GM23338 (cell line): ENCODE data around the gene NNT. TPM values are rescaled to one million over a fixed set of nuclear protein-coding genes. Genes with fewer than 3 reads are reported as not detected.

ENCODE experiments used
- ATAC-seq: fragments of 200-7000 bp; cut with Tn5 transposase; 3 replicates; pipeline ENCODE4 v1.9.1; 2020
- DNase-seq: peaks from one replicate; pipeline ENCODE4 v3.0.0-alpha.2; 2015; ENCODE audit warnings: low spot score
- H2AFZ ChIP-seq: fragments of 200-600 bp; sonication (generic); 2 replicates; pipeline ENCODE4 v1.8.0; 2016; ENCODE audit warnings: antibody characterized with exemption, mild to moderate bottlenecking, moderate library complexity
- H3F3A ChIP-seq: fragments of 200-600 bp; sonication (generic); replicated peaks from 2 replicates; pipeline ENCODE4 v1.8.0; 2017; ENCODE audit warnings: antibody characterized with exemption, mixed run types, low read depth
- H3K27ac ChIP-seq: fragments of 200-600 bp; sonication (generic); 2 replicates; pipeline ENCODE4 v1.6.1; 2016; ENCODE audit warnings: low read depth
- H3K27me3 ChIP-seq: fragments of 200-600 bp; sonication (generic); 2 replicates; pipeline ENCODE4 v1.8.0; 2016; ENCODE audit warnings: mild to moderate bottlenecking, mixed run types, moderate library complexity; ENCODE audit not compliant: insufficient read depth
- H3K36me3 ChIP-seq: fragments of 200-600 bp; sonication (generic); 2 replicates; pipeline ENCODE4 v1.8.0; 2016; ENCODE audit warnings: mild to moderate bottlenecking; ENCODE audit not compliant: insufficient read depth
- H3K4me1 ChIP-seq: fragments of 200-600 bp; sonication (generic); 2 replicates; pipeline ENCODE4 v1.8.0; 2016; ENCODE audit warnings: mild to moderate bottlenecking, moderate library complexity; ENCODE audit not compliant: insufficient read depth
- H3K4me2 ChIP-seq: fragments of 200-600 bp; sonication (generic); 2 replicates; pipeline ENCODE4 v1.7.1; 2017; ENCODE audit warnings: mixed run types
- H3K4me3 ChIP-seq: fragments of 200-600 bp; sonication (generic); 2 replicates; pipeline ENCODE4 v1.6.1; 2016; ENCODE audit warnings: mixed run types
- H3K79me2 ChIP-seq: fragments of 200-600 bp; sonication (generic); replicated peaks from 2 replicates; pipeline ENCODE4 v1.8.0; 2017; ENCODE audit warnings: mild to moderate bottlenecking; ENCODE audit not compliant: insufficient read depth
- H3K9me2 ChIP-seq: fragments of 200-600 bp; sonication (generic); 2 replicates; pipeline ENCODE4 v1.8.0; 2017; ENCODE audit not compliant: insufficient read depth
- H4K20me1 ChIP-seq: fragments of 200-600 bp; sonication (generic); replicated peaks from 2 replicates; pipeline ENCODE4 v1.8.0; 2017; ENCODE audit warnings: mild to moderate bottlenecking; ENCODE audit not compliant: insufficient read depth
- H3K27ac Mint-ChIP-seq: 2 replicates; pipeline ENCODE4 v1.8.0; 2020; ENCODE audit warnings: inconsistent platforms, mild to moderate bottlenecking, moderate library complexity, mixed read lengths
- H3K27me3 Mint-ChIP-seq: 3 replicates; pipeline ENCODE4 v1.8.0; 2022; ENCODE audit warnings: low read depth, mild to moderate bottlenecking, moderate library complexity, mixed read lengths, inconsistent platforms; ENCODE audit not compliant: insufficient read depth, poor library complexity
- H3K36me3 Mint-ChIP-seq: 3 replicates; pipeline ENCODE4 v1.8.0; 2021; ENCODE audit warnings: low read depth, mild to moderate bottlenecking, inconsistent platforms, moderate library complexity, mixed read lengths
- H3K4me1 Mint-ChIP-seq: 3 replicates; pipeline ENCODE4 v1.8.0; 2020; ENCODE audit warnings: mild to moderate bottlenecking, inconsistent platforms, mixed read lengths
- H3K4me3 Mint-ChIP-seq: 3 replicates; pipeline ENCODE4 v1.8.0; 2021; ENCODE audit warnings: moderate library complexity, mild to moderate bottlenecking, inconsistent platforms, mixed read lengths
- H3K9me3 Mint-ChIP-seq: 3 replicates; pipeline ENCODE4 v1.8.0; 2020; ENCODE audit warnings: moderate library complexity, mild to moderate bottlenecking, inconsistent platforms, mixed read lengths
- CREB1 ChIP-seq: fragments of 250-450 bp; sonication (Bioruptor Pico); IDR thresholded peaks from 2 replicates; pipeline ENCODE4 v1.5.0; 2020; ENCODE audit warnings: low read depth, mild to moderate bottlenecking, moderate library complexity
- EZH2 ChIP-seq: fragments of 200-600 bp; sonication (generic); IDR thresholded peaks from one replicate; pipeline ENCODE4 v1.8.0; 2017; ENCODE audit warnings: antibody characterized with exemption, mild to moderate bottlenecking, low read depth; ENCODE audit not compliant: unreplicated experiment
- EZH2phosphoT487 ChIP-seq: fragments of 200-600 bp; sonication (generic); IDR thresholded peaks from one replicate; pipeline ENCODE4 v1.8.1; 2018; ENCODE audit warnings: antibody characterized with exemption; ENCODE audit not compliant: unreplicated experiment
- JUNB ChIP-seq: IDR thresholded peaks from one replicate; pipeline ENCODE4 v1.6.1; 2016; ENCODE audit warnings: antibody characterized with exemption; ENCODE audit not compliant: unreplicated experiment
- NANOG ChIP-seq: IDR thresholded peaks from 2 replicates; pipeline ENCODE4 v1.6.1; 2016; ENCODE audit warnings: antibody characterized with exemption, borderline replicate concordance
- POLR2AphosphoS5 ChIP-seq: IDR thresholded peaks from 2 replicates; pipeline ENCODE4 v1.6.1; 2016; ENCODE audit warnings: antibody characterized with exemption, low read depth
- STAT1 ChIP-seq: IDR thresholded peaks from one replicate; pipeline ENCODE4 v1.6.1; 2016; ENCODE audit warnings: antibody characterized with exemption; ENCODE audit not compliant: unreplicated experiment
- ZNF114 ChIP-seq: fragments of 250-450 bp; sonication (Bioruptor Pico); IDR thresholded peaks from 2 replicates; pipeline ENCODE4 v1.5.0; 2020; ENCODE audit warnings: mild to moderate bottlenecking, moderate library complexity
- ZNF331 ChIP-seq: fragments of 250-450 bp; sonication (Bioruptor Pico); IDR thresholded peaks from 2 replicates; pipeline ENCODE4 v1.5.0; 2020; ENCODE audit warnings: low read depth, mild to moderate bottlenecking, moderate library complexity
- polyA plus RNA-seq: library from polyadenylated mRNA; unstranded; fragments of >200 nt; fragmentation: Nextera tagmentation; extraction: Ambion mirVana; gene quantifications from 2 replicates; pipeline ENCODE4 v1.2.1, GENCODE V29; 2016
- total RNA-seq: library from RNA; depleted of rRNA; stranded (reverse); fragments of >200 nt; shearing (Covaris generic); gene quantifications from 2 replicates; pipeline ENCODE4 v1.2.3, GENCODE V29; 2014
- TF ChIP-seq, protein P1 (sequence below), 2 experiments: fragments of 200-600 bp in 1 of 2; sonication (generic) in 1 of 2; conservative IDR thresholded peaks; 2 replicates each; pipeline versions ENCODE4 v1.5.1 to v1.6.1; 2016 to 2017; ENCODE audit warnings: antibody characterized with exemption in 2 of 2, low read depth in 2 of 2, mild to moderate bottlenecking in 2 of 2, moderate library complexity in 1 of 2
- TF ChIP-seq, protein P2 (sequence below): IDR thresholded peaks from one replicate; pipeline ENCODE4 v1.6.1; 2018; ENCODE audit warnings: antibody characterized with exemption; ENCODE audit not compliant: unreplicated experiment
- TF ChIP-seq, protein P3 (sequence below): IDR thresholded peaks from 2 replicates; pipeline ENCODE4 v1.6.1; 2016; ENCODE audit warnings: antibody characterized with exemption
- TF ChIP-seq, protein P4 (sequence below): fragments of 250-450 bp; sonication (Bioruptor Pico); IDR thresholded peaks from 2 replicates; pipeline ENCODE4 v1.5.0; 2020; ENCODE audit warnings: mild to moderate bottlenecking, moderate library complexity

Gene NNT
- total and polyA plus RNA-seq, 2 experiments from 2014 or later = 10.8 to 15.9 TPM

DNA sequence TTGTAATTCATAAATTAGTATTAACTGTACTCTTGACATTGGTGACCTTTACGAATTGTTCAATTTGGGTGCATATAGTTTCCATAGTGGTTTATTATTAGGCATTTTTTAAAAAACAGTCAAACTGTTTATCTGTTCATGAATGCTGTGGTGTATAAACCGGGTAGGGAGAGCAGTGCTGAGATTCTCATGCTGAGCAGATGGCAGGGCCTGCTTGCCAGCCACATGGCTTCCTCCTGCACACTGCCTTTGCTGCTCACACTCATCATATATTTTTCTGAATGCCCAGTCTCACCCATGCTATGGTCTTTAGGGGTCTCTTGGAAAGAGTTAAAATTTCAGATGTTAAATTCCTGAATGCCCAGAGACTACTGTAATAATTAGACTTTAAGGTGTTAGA lies 40.8 kb downstream of the NNT start:
- peaks cover 3% of the 10 kb centered on the region; the same call in 1 of the 2 replicates for H3K36me3 ChIP-seq
- H2AFZ ChIP-seq = no peak overlapping the region
- no peak for TF ChIP-seq POLR2AphosphoS5
- no peak for TF ChIP-seq EZH2
- TF ChIP-seq JUNB = no peak
- no peak for TF ChIP-seq NANOG
- no peak for TF ChIP-seq ZNF331 (CRISPR knock-in tag)
- TF ChIP-seq, protein P1, sequence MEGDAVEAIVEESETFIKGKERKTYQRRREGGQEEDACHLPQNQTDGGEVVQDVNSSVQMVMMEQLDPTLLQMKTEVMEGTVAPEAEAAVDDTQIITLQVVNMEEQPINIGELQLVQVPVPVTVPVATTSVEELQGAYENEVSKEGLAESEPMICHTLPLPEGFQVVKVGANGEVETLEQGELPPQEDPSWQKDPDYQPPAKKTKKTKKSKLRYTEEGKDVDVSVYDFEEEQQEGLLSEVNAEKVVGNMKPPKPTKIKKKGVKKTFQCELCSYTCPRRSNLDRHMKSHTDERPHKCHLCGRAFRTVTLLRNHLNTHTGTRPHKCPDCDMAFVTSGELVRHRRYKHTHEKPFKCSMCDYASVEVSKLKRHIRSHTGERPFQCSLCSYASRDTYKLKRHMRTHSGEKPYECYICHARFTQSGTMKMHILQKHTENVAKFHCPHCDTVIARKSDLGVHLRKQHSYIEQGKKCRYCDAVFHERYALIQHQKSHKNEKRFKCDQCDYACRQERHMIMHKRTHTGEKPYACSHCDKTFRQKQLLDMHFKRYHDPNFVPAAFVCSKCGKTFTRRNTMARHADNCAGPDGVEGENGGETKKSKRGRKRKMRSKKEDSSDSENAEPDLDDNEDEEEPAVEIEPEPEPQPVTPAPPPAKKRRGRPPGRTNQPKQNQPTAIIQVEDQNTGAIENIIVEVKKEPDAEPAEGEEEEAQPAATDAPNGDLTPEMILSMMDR (conservative IDR thresholded peaks at IDR 0.05; ENCODE audit: low read depth in 2 of 2) = no peak
- no peak for TF ChIP-seq ZNF114
- TF ChIP-seq EZH2phosphoT487 = no peak
- TF ChIP-seq, protein P2, sequence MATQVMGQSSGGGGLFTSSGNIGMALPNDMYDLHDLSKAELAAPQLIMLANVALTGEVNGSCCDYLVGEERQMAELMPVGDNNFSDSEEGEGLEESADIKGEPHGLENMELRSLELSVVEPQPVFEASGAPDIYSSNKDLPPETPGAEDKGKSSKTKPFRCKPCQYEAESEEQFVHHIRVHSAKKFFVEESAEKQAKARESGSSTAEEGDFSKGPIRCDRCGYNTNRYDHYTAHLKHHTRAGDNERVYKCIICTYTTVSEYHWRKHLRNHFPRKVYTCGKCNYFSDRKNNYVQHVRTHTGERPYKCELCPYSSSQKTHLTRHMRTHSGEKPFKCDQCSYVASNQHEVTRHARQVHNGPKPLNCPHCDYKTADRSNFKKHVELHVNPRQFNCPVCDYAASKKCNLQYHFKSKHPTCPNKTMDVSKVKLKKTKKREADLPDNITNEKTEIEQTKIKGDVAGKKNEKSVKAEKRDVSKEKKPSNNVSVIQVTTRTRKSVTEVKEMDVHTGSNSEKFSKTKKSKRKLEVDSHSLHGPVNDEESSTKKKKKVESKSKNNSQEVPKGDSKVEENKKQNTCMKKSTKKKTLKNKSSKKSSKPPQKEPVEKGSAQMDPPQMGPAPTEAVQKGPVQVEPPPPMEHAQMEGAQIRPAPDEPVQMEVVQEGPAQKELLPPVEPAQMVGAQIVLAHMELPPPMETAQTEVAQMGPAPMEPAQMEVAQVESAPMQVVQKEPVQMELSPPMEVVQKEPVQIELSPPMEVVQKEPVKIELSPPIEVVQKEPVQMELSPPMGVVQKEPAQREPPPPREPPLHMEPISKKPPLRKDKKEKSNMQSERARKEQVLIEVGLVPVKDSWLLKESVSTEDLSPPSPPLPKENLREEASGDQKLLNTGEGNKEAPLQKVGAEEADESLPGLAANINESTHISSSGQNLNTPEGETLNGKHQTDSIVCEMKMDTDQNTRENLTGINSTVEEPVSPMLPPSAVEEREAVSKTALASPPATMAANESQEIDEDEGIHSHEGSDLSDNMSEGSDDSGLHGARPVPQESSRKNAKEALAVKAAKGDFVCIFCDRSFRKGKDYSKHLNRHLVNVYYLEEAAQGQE = no peak
- TF ChIP-seq, protein P3, sequence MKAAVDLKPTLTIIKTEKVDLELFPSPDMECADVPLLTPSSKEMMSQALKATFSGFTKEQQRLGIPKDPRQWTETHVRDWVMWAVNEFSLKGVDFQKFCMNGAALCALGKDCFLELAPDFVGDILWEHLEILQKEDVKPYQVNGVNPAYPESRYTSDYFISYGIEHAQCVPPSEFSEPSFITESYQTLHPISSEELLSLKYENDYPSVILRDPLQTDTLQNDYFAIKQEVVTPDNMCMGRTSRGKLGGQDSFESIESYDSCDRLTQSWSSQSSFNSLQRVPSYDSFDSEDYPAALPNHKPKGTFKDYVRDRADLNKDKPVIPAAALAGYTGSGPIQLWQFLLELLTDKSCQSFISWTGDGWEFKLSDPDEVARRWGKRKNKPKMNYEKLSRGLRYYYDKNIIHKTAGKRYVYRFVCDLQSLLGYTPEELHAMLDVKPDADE = no peak
- TF ChIP-seq, protein P4, sequence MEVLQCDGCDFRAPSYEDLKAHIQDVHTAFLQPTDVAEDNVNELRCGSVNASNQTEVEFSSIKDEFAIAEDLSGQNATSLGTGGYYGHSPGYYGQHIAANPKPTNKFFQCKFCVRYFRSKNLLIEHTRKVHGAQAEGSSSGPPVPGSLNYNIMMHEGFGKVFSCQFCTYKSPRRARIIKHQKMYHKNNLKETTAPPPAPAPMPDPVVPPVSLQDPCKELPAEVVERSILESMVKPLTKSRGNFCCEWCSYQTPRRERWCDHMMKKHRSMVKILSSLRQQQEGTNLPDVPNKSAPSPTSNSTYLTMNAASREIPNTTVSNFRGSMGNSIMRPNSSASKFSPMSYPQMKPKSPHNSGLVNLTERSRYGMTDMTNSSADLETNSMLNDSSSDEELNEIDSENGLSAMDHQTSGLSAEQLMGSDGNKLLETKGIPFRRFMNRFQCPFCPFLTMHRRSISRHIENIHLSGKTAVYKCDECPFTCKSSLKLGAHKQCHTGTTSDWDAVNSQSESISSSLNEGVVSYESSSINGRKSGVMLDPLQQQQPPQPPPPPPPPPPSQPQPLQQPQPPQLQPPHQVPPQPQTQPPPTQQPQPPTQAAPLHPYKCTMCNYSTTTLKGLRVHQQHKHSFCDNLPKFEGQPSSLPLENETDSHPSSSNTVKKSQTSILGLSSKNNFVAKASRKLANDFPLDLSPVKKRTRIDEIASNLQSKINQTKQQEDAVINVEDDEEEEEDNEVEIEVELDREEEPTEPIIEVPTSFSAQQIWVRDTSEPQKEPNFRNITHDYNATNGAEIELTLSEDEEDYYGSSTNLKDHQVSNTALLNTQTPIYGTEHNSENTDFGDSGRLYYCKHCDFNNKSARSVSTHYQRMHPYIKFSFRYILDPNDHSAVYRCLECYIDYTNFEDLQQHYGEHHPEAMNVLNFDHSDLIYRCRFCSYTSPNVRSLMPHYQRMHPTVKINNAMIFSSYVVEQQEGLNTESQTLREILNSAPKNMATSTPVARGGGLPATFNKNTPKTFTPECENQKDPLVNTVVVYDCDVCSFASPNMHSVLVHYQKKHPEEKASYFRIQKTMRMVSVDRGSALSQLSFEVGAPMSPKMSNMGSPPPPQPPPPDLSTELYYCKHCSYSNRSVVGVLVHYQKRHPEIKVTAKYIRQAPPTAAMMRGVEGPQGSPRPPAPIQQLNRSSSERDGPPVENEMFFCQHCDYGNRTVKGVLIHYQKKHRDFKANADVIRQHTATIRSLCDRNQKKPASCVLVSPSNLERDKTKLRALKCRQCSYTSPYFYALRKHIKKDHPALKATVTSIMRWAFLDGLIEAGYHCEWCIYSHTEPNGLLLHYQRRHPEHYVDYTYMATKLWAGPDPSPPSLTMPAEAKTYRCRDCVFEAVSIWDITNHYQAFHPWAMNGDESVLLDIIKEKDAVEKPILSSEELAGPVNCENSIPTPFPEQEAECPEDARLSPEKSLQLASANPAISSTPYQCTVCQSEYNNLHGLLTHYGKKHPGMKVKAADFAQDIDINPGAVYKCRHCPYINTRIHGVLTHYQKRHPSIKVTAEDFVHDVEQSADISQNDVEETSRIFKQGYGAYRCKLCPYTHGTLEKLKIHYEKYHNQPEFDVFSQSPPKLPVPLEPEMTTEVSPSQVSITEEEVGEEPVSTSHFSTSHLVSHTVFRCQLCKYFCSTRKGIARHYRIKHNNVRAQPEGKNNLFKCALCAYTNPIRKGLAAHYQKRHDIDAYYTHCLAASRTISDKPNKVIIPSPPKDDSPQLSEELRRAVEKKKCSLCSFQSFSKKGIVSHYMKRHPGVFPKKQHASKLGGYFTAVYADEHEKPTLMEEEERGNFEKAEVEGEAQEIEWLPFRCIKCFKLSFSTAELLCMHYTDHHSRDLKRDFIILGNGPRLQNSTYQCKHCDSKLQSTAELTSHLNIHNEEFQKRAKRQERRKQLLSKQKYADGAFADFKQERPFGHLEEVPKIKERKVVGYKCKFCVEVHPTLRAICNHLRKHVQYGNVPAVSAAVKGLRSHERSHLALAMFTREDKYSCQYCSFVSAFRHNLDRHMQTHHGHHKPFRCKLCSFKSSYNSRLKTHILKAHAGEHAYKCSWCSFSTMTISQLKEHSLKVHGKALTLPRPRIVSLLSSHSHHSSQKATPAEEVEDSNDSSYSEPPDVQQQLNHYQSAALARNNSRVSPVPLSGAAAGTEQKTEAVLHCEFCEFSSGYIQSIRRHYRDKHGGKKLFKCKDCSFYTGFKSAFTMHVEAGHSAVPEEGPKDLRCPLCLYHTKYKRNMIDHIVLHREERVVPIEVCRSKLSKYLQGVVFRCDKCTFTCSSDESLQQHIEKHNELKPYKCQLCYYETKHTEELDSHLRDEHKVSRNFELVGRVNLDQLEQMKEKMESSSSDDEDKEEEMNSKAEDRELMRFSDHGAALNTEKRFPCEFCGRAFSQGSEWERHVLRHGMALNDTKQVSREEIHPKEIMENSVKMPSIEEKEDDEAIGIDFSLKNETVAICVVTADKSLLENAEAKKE (CRISPR knock-in tag) = no peak
- no peak for TF ChIP-seq CREB1 (CRISPR knock-in tag)
- TF ChIP-seq STAT1 = no peak
- no peaks in the 10 kb centered on the region for H4K20me1 ChIP-seq
- H3K4me2 ChIP-seq = no peak overlapping the region
- Mint-ChIP-seq H3K4me1 (no peaks in the 10 kb centered on the region), H3K4me3 (no peak overlapping the region), H3K27me3 (no peaks in the 10 kb centered on the region), H3K9me3 (no peaks in the 10 kb centered on the region; the same call in 2 of the 3 replicates), H3K27ac (no peak overlapping the region), H3K36me3 (no peaks in the 10 kb centered on the region)
- no peak for DNase-seq
- H3K4me1 ChIP-seq = no peaks in the 10 kb centered on the region
- H3K27me3 ChIP-seq = no peaks in the 10 kb centered on the region
- H3K79me2 ChIP-seq = no peaks in the 10 kb centered on the region
- H3K27ac ChIP-seq = no peak overlapping the region
- no peaks in the 10 kb centered on the region for H3F3A ChIP-seq
- H3K9me2 ChIP-seq = no peaks in the 10 kb centered on the region
- no peak overlapping the region for H3K4me3 ChIP-seq
- no peak for ATAC-seq
